OCI-LY7 (cell line): Measurements from ENCODE around the gene KISS1R. TPM values are rescaled to one million over a fixed set of nuclear protein-coding genes. Genes with fewer than 3 reads are reported as not detected.

Experiments
- BruUV-seq: library from RNA; stranded (reverse); fragments of 400-500 nt; replicated peaks from 2 replicates; lab custom pipeline; 2021; lab: Mats Ljungman, UMichigan
- CTCF ChIA-PET: fragments of 300-600 bp; sonication (Branson Sonifier 250); formaldehyde crosslinking; loops from one replicate; lab custom pipeline; 2022; ENCODE audit warnings: antibody characterized with exemption; ENCODE audit not compliant: unreplicated experiment; lab: Charles Lee
- POLR2A ChIA-PET: fragments of 300-600 bp; sonication (Branson Sonifier 250); formaldehyde crosslinking; loops from one replicate; lab custom pipeline; 2022; ENCODE audit warnings: antibody characterized with exemption; lab: Charles Lee
- DNase-seq: peaks from one replicate; pipeline ENCODE4 v3.0.0-alpha.2; 2015; ENCODE audit warnings: low spot score
- H2AFZ ChIP-seq: fragments of 200-600 bp; sonication (generic), shearing (Covaris generic); 2 replicates; pipeline ENCODE4 v1.6.1; 2014; ENCODE audit warnings: mild to moderate bottlenecking, antibody characterized with exemption, low read length, moderate library complexity
- H3K27ac ChIP-seq: fragments of 200-600 bp; sonication (generic); 2 replicates; pipeline ENCODE4 v1.5.1; 2014; ENCODE audit warnings: mixed run types, low read depth, mild to moderate bottlenecking, moderate library complexity, low read length, inconsistent platforms; ENCODE audit not compliant: poor library complexity, severe bottlenecking
- H3K36me3 ChIP-seq: fragments of 200-600 bp; sonication (generic); 2 replicates; pipeline ENCODE4 v1.6.1; 2014; ENCODE audit warnings: mild to moderate bottlenecking, antibody characterized with exemption, low read length, moderate library complexity, mixed read lengths; ENCODE audit not compliant: insufficient read depth
- H3K4me1 ChIP-seq: fragments of 200-600 bp; sonication (generic); 2 replicates; pipeline ENCODE4 v1.5.1; 2014; ENCODE audit warnings: mild to moderate bottlenecking, low read length; ENCODE audit not compliant: insufficient read depth, poor library complexity, severe bottlenecking
- H3K4me2 ChIP-seq: fragments of 200-600 bp; sonication (generic); 2 replicates; pipeline ENCODE4 v1.6.1; 2014; ENCODE audit warnings: mild to moderate bottlenecking, low read length
- H3K4me3 ChIP-seq: fragments of 200-600 bp; sonication (generic); 2 replicates; pipeline ENCODE4 v1.5.1; 2014; ENCODE audit warnings: mild to moderate bottlenecking, low read depth, low read length; ENCODE audit not compliant: poor library complexity, severe bottlenecking
- H3K79me2 ChIP-seq: fragments of 200-600 bp; sonication (generic); 2 replicates; pipeline ENCODE4 v1.6.1; 2016; ENCODE audit warnings: low read depth, mild to moderate bottlenecking, low read length, moderate library complexity, mixed read lengths; ENCODE audit not compliant: insufficient read depth
- H3K9me2 ChIP-seq: fragments of 200-600 bp; sonication (generic); 2 replicates; pipeline ENCODE4 v1.6.1; 2016; ENCODE audit warnings: mild to moderate bottlenecking, low read length, mixed read lengths; ENCODE audit not compliant: insufficient read depth
- H3K9me3 ChIP-seq: fragments of 200-600 bp; sonication (generic); 2 replicates; pipeline ENCODE4 v1.6.1; 2014; ENCODE audit warnings: mild to moderate bottlenecking, mixed run types, low read length, mixed read lengths
- H4K20me1 ChIP-seq: fragments of 200-600 bp; sonication (generic); 2 replicates; pipeline ENCODE4 v1.6.1; 2014; ENCODE audit warnings: mild to moderate bottlenecking, antibody characterized with exemption, low read length, moderate library complexity, mixed read lengths; ENCODE audit not compliant: insufficient read depth
- CTCF ChIP-seq: fragments of 200-600 bp; sonication (generic); conservative IDR thresholded peaks from 2 replicates; pipeline ENCODE4 v1.5.1; 2014; ENCODE audit warnings: mild to moderate bottlenecking, antibody characterized with exemption, low read length, moderate library complexity, mixed read lengths
- EZH2phosphoT487 ChIP-seq: fragments of 200-600 bp; sonication (generic); IDR thresholded peaks from 2 replicates; pipeline ENCODE4 v1.6.1; 2018; ENCODE audit warnings: low read depth, borderline replicate concordance, mild to moderate bottlenecking, mixed run types, antibody characterized with exemption, low read length, moderate library complexity, mixed read lengths
- intact Hi-C: fragments of 100-400 bp; cut with micrococcal nuclease; formaldehyde crosslinking; loops from one replicate; pipeline ENCODE4 v1.10.0; 2022; ENCODE audit not compliant: unreplicated experiment
- total RNA-seq, 2 experiments: library from RNA; depleted of rRNA in 1 of 2; stranded (reverse); fragments of >200 nt in 1 of 2; shearing (Covaris generic) in 1 of 2; gene quantifications; 2 replicates each; pipeline ENCODE4 v1.2.3, GENCODE V29; 2014 to 2022

Gene KISS1R
- total RNA-seq, 2 experiments from 2014 or later: not detected

GRCh38 chr19:927780-928401 lies 10.8 kb downstream of the KISS1R start:
- Histone ChIP-seq H3K27ac (no peak overlapping the region), H3K79me2 (no peaks in the 10 kb centered on the region), H3K9me2 (no peaks in the 10 kb centered on the region), H3K4me2 (no peak overlapping the region), H3K4me3 (no peak overlapping the region), H3K36me3 (no peaks in the 10 kb centered on the region), H4K20me1 (no peaks in the 10 kb centered on the region), H2AFZ (no peak overlapping the region), H3K9me3 (no peaks in the 10 kb centered on the region), H3K4me1 (peaks cover 18% of the 10 kb centered on the region)
- TF ChIP-seq CTCF: no peak
- no peak for TF ChIP-seq EZH2phosphoT487
- intact Hi-C loops: no loop called here
- POLR2A ChIA-PET: no interaction called here
- no TSS peak for BruUV-seq
- CTCF ChIA-PET: no interaction called here
- no peak for DNase-seq

GRCh38 chr19:928471-929202 lies 11.5 kb downstream of the KISS1R start:
- ChIA-PET POLR2A (no interaction called here), CTCF (no interaction called here)
- Histone ChIP-seq H3K79me2 (no peaks in the 10 kb centered on the region), H3K27ac (no peak overlapping the region), H3K4me2 (no peak overlapping the region), H3K4me1 (peaks cover 18% of the 10 kb centered on the region), H2AFZ (no peak overlapping the region), H3K9me3 (no peaks in the 10 kb centered on the region), H3K4me3 (no peak overlapping the region), H3K36me3 (no peaks in the 10 kb centered on the region), H4K20me1 (no peaks in the 10 kb centered on the region), H3K9me2 (no peaks in the 10 kb centered on the region)
- TF ChIP-seq EZH2phosphoT487 (no peak), CTCF (no peak)
- no peak for DNase-seq
- no TSS peak for BruUV-seq
- intact Hi-C loops: no loop called here
